GM23338 (cell line): Measurements from ENCODE around the gene SIRT2. TPM values are rescaled to one million over a fixed set of nuclear protein-coding genes. Genes with fewer than 3 reads are reported as not detected.

Experiments used
- ATAC-seq: fragments of 200-7000 bp; cut with Tn5 transposase; 3 replicates; pipeline ENCODE4 v1.9.1; 2020
- DNase-seq: peaks from one replicate; pipeline ENCODE4 v3.0.0-alpha.2; 2015; ENCODE audit warnings: low spot score
- H2AFZ ChIP-seq: fragments of 200-600 bp; sonication (generic); 2 replicates; pipeline ENCODE4 v1.8.0; 2016; ENCODE audit warnings: antibody characterized with exemption, mild to moderate bottlenecking, moderate library complexity
- H3F3A ChIP-seq: fragments of 200-600 bp; sonication (generic); replicated peaks from 2 replicates; pipeline ENCODE4 v1.8.0; 2017; ENCODE audit warnings: antibody characterized with exemption, mixed run types, low read depth
- H3K27ac ChIP-seq: fragments of 200-600 bp; sonication (generic); 2 replicates; pipeline ENCODE4 v1.6.1; 2016; ENCODE audit warnings: low read depth
- H3K27me3 ChIP-seq: fragments of 200-600 bp; sonication (generic); 2 replicates; pipeline ENCODE4 v1.8.0; 2016; ENCODE audit warnings: mild to moderate bottlenecking, mixed run types, moderate library complexity; ENCODE audit not compliant: insufficient read depth
- H3K36me3 ChIP-seq: fragments of 200-600 bp; sonication (generic); 2 replicates; pipeline ENCODE4 v1.8.0; 2016; ENCODE audit warnings: mild to moderate bottlenecking; ENCODE audit not compliant: insufficient read depth
- H3K4me1 ChIP-seq: fragments of 200-600 bp; sonication (generic); 2 replicates; pipeline ENCODE4 v1.8.0; 2016; ENCODE audit warnings: mild to moderate bottlenecking, moderate library complexity; ENCODE audit not compliant: insufficient read depth
- H3K4me2 ChIP-seq: fragments of 200-600 bp; sonication (generic); 2 replicates; pipeline ENCODE4 v1.7.1; 2017; ENCODE audit warnings: mixed run types
- H3K4me3 ChIP-seq: fragments of 200-600 bp; sonication (generic); 2 replicates; pipeline ENCODE4 v1.6.1; 2016; ENCODE audit warnings: mixed run types
- H3K79me2 ChIP-seq: fragments of 200-600 bp; sonication (generic); replicated peaks from 2 replicates; pipeline ENCODE4 v1.8.0; 2017; ENCODE audit warnings: mild to moderate bottlenecking; ENCODE audit not compliant: insufficient read depth
- H3K9me2 ChIP-seq: fragments of 200-600 bp; sonication (generic); 2 replicates; pipeline ENCODE4 v1.8.0; 2017; ENCODE audit not compliant: insufficient read depth
- H4K20me1 ChIP-seq: fragments of 200-600 bp; sonication (generic); replicated peaks from 2 replicates; pipeline ENCODE4 v1.8.0; 2017; ENCODE audit warnings: mild to moderate bottlenecking; ENCODE audit not compliant: insufficient read depth
- H3K27ac Mint-ChIP-seq: 2 replicates; pipeline ENCODE4 v1.8.0; 2020; ENCODE audit warnings: inconsistent platforms, mild to moderate bottlenecking, moderate library complexity, mixed read lengths
- H3K27me3 Mint-ChIP-seq: 3 replicates; pipeline ENCODE4 v1.8.0; 2022; ENCODE audit warnings: low read depth, mild to moderate bottlenecking, moderate library complexity, mixed read lengths, inconsistent platforms; ENCODE audit not compliant: insufficient read depth, poor library complexity
- H3K36me3 Mint-ChIP-seq: 3 replicates; pipeline ENCODE4 v1.8.0; 2021; ENCODE audit warnings: low read depth, mild to moderate bottlenecking, inconsistent platforms, moderate library complexity, mixed read lengths
- H3K4me1 Mint-ChIP-seq: 3 replicates; pipeline ENCODE4 v1.8.0; 2020; ENCODE audit warnings: mild to moderate bottlenecking, inconsistent platforms, mixed read lengths
- H3K4me3 Mint-ChIP-seq: 3 replicates; pipeline ENCODE4 v1.8.0; 2021; ENCODE audit warnings: moderate library complexity, mild to moderate bottlenecking, inconsistent platforms, mixed read lengths
- H3K9me3 Mint-ChIP-seq: 3 replicates; pipeline ENCODE4 v1.8.0; 2020; ENCODE audit warnings: moderate library complexity, mild to moderate bottlenecking, inconsistent platforms, mixed read lengths
- ETS1 ChIP-seq: IDR thresholded peaks from 2 replicates; pipeline ENCODE4 v1.6.1; 2016; ENCODE audit warnings: antibody characterized with exemption
- EZH2 ChIP-seq: fragments of 200-600 bp; sonication (generic); IDR thresholded peaks from one replicate; pipeline ENCODE4 v1.8.0; 2017; ENCODE audit warnings: antibody characterized with exemption, mild to moderate bottlenecking, low read depth; ENCODE audit not compliant: unreplicated experiment
- JUNB ChIP-seq: IDR thresholded peaks from one replicate; pipeline ENCODE4 v1.6.1; 2016; ENCODE audit warnings: antibody characterized with exemption; ENCODE audit not compliant: unreplicated experiment
- POLR2AphosphoS5 ChIP-seq: IDR thresholded peaks from 2 replicates; pipeline ENCODE4 v1.6.1; 2016; ENCODE audit warnings: antibody characterized with exemption, low read depth
- REST ChIP-seq: IDR thresholded peaks from one replicate; pipeline ENCODE4 v1.6.1; 2018; ENCODE audit warnings: antibody characterized with exemption; ENCODE audit not compliant: unreplicated experiment
- STAT1 ChIP-seq: IDR thresholded peaks from one replicate; pipeline ENCODE4 v1.6.1; 2016; ENCODE audit warnings: antibody characterized with exemption; ENCODE audit not compliant: unreplicated experiment
- ZNF331 ChIP-seq: fragments of 250-450 bp; sonication (Bioruptor Pico); IDR thresholded peaks from 2 replicates; pipeline ENCODE4 v1.5.0; 2020; ENCODE audit warnings: low read depth, mild to moderate bottlenecking, moderate library complexity
- polyA plus RNA-seq: library from polyadenylated mRNA; unstranded; fragments of >200 nt; fragmentation: Nextera tagmentation; extraction: Ambion mirVana; gene quantifications from 2 replicates; pipeline ENCODE4 v1.2.1, GENCODE V29; 2016
- total RNA-seq: library from RNA; depleted of rRNA; stranded (reverse); fragments of >200 nt; shearing (Covaris generic); gene quantifications from 2 replicates; pipeline ENCODE4 v1.2.3, GENCODE V29; 2014

SIRT2 gene
- total and polyA plus RNA-seq, 2 experiments from 2014 or later, result 2.7 to 8.4 TPM

- H3K4me3 ChIP-seq, result no peak overlapping the region
- peaks cover 1% of the 10 kb centered on the region for H3K27me3 Mint-ChIP-seq
- TF ChIP-seq REST, result no peak
- no peak for TF ChIP-seq EZH2
- H3K36me3 ChIP-seq, result no peaks in the 10 kb centered on the region; the same call in 1 of the 2 replicates
- DNase-seq (no peak), ATAC-seq (no peak)
- H3K9me2 ChIP-seq, result no peaks in the 10 kb centered on the region
- no peaks in the 10 kb centered on the region for H4K20me1 ChIP-seq
- H3F3A ChIP-seq, result no peaks in the 10 kb centered on the region
- no peaks in the 10 kb centered on the region for H3K27me3 ChIP-seq
- no peak overlapping the region for H3K27ac Mint-ChIP-seq
- no peak overlapping the region for H3K27ac ChIP-seq
- H3K79me2 ChIP-seq, result peaks cover 20% of the 10 kb centered on the region
- H3K36me3 Mint-ChIP-seq, result peaks cover 27% of the 10 kb centered on the region
- H3K4me3 Mint-ChIP-seq, result no peak overlapping the region
- H3K4me2 ChIP-seq, result no peak overlapping the region
- H2AFZ ChIP-seq, result no peak overlapping the region
- peaks cover 9% of the 10 kb centered on the region for H3K4me1 ChIP-seq
- H3K9me3 Mint-ChIP-seq, result peaks cover 3% of the 10 kb centered on the region; the same call in 1 of the 3 replicates
- H3K4me1 Mint-ChIP-seq, result peaks cover 9% of the 10 kb centered on the region; the same call in 2 of the 3 replicates
Measured at GRCh38 chr19:38905620-38906019, 6.2 kb upstream of the SIRT2 start.

GRCh38 chr19:38904581-38905539 is 5.4 kb upstream of the SIRT2 start:
- no peak for ATAC-seq
- Histone ChIP-seq H3F3A (no peaks in the 10 kb centered on the region), H4K20me1 (no peaks in the 10 kb centered on the region), H3K79me2 (peaks cover 23% of the 10 kb centered on the region), H3K9me2 (no peaks in the 10 kb centered on the region), H2AFZ (no peak overlapping the region), H3K4me3 (no peak overlapping the region), H3K4me1 (peaks cover 11% of the 10 kb centered on the region), H3K36me3 (no peaks in the 10 kb centered on the region; the same call in 1 of the 2 replicates), H3K4me2 (no peak overlapping the region), H3K27me3 (no peaks in the 10 kb centered on the region), H3K27ac (no peak overlapping the region)
- Mint-ChIP-seq H3K4me1 (peaks cover 10% of the 10 kb centered on the region), H3K27me3 (no peaks in the 10 kb centered on the region), H3K36me3 (peaks cover 27% of the 10 kb centered on the region), H3K9me3 (peaks cover 3% of the 10 kb centered on the region; the same call in 1 of the 3 replicates), H3K4me3 (no peak overlapping the region), H3K27ac (no peak overlapping the region)
- TF ChIP-seq ZNF331 (no peak), JUNB (no peak), POLR2AphosphoS5 (no peak), ETS1 (no peak), STAT1 (no peak), EZH2 (no peak)
- DNase-seq, result no peak
